Measurements from ENCODE around the gene ADAD2.
"Not testable (repeated sequence)": the region's sequence is repeated elsewhere in the genome, so short reads cannot be mapped to it uniquely, and the experiment has no call there.

DNA sequence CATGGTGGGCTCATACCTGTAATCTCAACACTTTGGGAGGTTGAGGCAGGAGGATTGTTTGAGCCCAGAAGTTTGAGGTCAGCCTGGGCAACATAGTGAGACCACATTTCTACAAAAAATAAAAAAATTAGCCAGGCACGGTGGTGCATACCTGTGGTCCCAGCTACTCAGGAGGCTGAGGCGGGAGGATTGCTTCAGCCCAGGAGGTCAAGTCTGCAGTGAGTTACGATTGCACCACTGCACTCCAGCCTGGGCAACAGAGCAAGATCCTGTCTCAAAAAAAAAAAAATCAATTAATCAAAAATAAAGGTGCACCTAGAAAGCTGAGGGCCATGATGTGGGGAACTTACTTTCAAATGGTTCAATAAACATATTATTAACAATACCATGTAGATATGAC is 25.2 kb downstream of the ADAD2 start:
- not testable (repeated sequence) for TF ChIP-seq ZNF274 (IDR thresholded peaks at IDR 0.05; ENCODE audit: low read depth, low read length); YY1 (IDR thresholded peaks at IDR 0.05; ENCODE audit: insufficient read depth, insufficient read length); SUZ12 (IDR thresholded peaks at IDR 0.05; ENCODE audit: extremely low read depth, insufficient read depth, insufficient read length)

All from NT2/D1 (cell line).